Natural killer cell (primary cell): Measurements from ENCODE around the gene RPS13. TPM values are rescaled to one million over a fixed set of nuclear protein-coding genes. Genes with fewer than 3 reads are reported as not detected.
"Not testable (repeated sequence)": the region's sequence is repeated elsewhere in the genome, so short reads cannot be mapped to it uniquely, and the experiment has no call there.

Experiments
- ATAC-seq, 3 donors: fragments of 150-1000 bp in 2 of 3; fragments of 200-7000 bp in 1 of 3; cut with Tn5 transposase; 1 replicate in 1 of 3; 2 replicates in 2 of 3; pipeline ENCODE4 v1.10.0; 2021; ENCODE audit warnings: mild to moderate bottlenecking in 2 of 3, moderate library complexity in 2 of 3
- DNase-seq, 2 donors: peaks; one replicate each; pipeline versions ENCODE4 v3.0.0 to v3.0.0-alpha.2; 2013 to 2021; ENCODE audit warnings: mixed read lengths in 1 of 2
- H3K27ac ChIP-seq: one replicate; pipeline ENCODE4 v1.5.1; 2013; ENCODE audit warnings: mild to moderate bottlenecking, low read length
- H3K27me3 ChIP-seq: one replicate; pipeline ENCODE4 v1.6.1; 2013; ENCODE audit warnings: low read length; ENCODE audit not compliant: control insufficient read depth, insufficient read depth
- H3K36me3 ChIP-seq: one replicate; pipeline ENCODE4 v1.6.1; 2013; ENCODE audit warnings: low read length; ENCODE audit not compliant: control insufficient read depth, insufficient read depth
- H3K4me1 ChIP-seq: one replicate; pipeline ENCODE4 v1.6.1; 2013; ENCODE audit warnings: low read length; ENCODE audit not compliant: control insufficient read depth, insufficient read depth
- H3K4me3 ChIP-seq: one replicate; pipeline ENCODE4 v1.5.1; 2013; ENCODE audit warnings: low read length
- H3K9me3 ChIP-seq: one replicate; pipeline ENCODE4 v1.6.1; 2013; ENCODE audit warnings: low read length; ENCODE audit not compliant: control insufficient read depth, insufficient read depth
- H3K27ac Mint-ChIP-seq, 2 donors: one replicate each; pipeline ENCODE4 v1.8.0; 2022; ENCODE audit warnings: mild to moderate bottlenecking in 2 of 2, mixed read lengths in 2 of 2, moderate library complexity in 1 of 2
- H3K27me3 Mint-ChIP-seq, 2 donors: one replicate each; pipeline ENCODE4 v1.8.0; 2022; ENCODE audit warnings: low read depth in 2 of 2, mixed read lengths in 2 of 2
- H3K36me3 Mint-ChIP-seq: one replicate; pipeline ENCODE4 v1.8.0; 2022; ENCODE audit warnings: mixed read lengths
- H3K4me1 Mint-ChIP-seq, 2 donors: one replicate each; pipeline ENCODE4 v1.8.0; 2022; ENCODE audit warnings: mixed read lengths in 2 of 2
- H3K4me3 Mint-ChIP-seq: one replicate; pipeline ENCODE4 v1.8.0; 2022; ENCODE audit warnings: mild to moderate bottlenecking, moderate library complexity, mixed read lengths
- H3K9me3 Mint-ChIP-seq, 2 donors: one replicate each; pipeline ENCODE4 v1.8.0; 2022; ENCODE audit warnings: mixed read lengths in 2 of 2
- CTCF ChIP-seq: fragments of 200-600 bp; IDR thresholded peaks from one replicate; pipeline ENCODE4 v1.8.0; 2022; ENCODE audit warnings: antibody characterized with exemption
- WGBS: methylation state at CpG from one replicate; pipeline ENCODE4 v1.1.7; 2013; ENCODE audit warnings: missing lambda C conversion rate; ENCODE audit not compliant: insufficient coverage; 5-methylcytosine and 5-hydroxymethylcytosine counted together
- intact Hi-C: fragments of 100-400 bp; cut with micrococcal nuclease; formaldehyde crosslinking; loops from one replicate; pipeline ENCODE4 v1.14.2; 2022
- total RNA-seq, 4 donors: library from RNA; stranded (reverse); fragments of 120-200 nt in 1 of 4; gene quantifications; one replicate each; pipeline versions ENCODE4 v1.2.3 to v1.2.4, GENCODE V29; 2013 to 2022

Gene RPS13
- total RNA-seq, 3 donors from 2014 or later (not counting 1 experiment from before 2014, with no cell fraction given), result 579 to 685 (median 654) TPM

GRCh38 chr11:17067417-17067816 lies 10.1 kb downstream of the RPS13 start:
- no peak for ATAC-seq
- 94% methylated on average over 6 of the region's 6 CpGs for WGBS
- Histone ChIP-seq H3K4me1 (no peaks in the 10 kb centered on the region), H3K9me3 (no peaks in the 10 kb centered on the region), H3K27me3 (no peaks in the 10 kb centered on the region), H3K27ac (no peak overlapping the region), H3K36me3 (no peaks in the 10 kb centered on the region), H3K4me3 (no peak overlapping the region)
- Mint-ChIP-seq H3K4me1 (no peaks in the 10 kb centered on the region), H3K27ac (no peak overlapping the region), H3K27me3 (no peaks in the 10 kb centered on the region), H3K36me3 (no peaks in the 10 kb centered on the region), H3K9me3 (no peaks in the 10 kb centered on the region), H3K4me3 (no peak overlapping the region)
- TF ChIP-seq CTCF, result no peak
- intact Hi-C loops, result no loop called here
- DNase-seq, result no peak

GRCh38 chr11:17066691-17067090 lies 10.8 kb downstream of the RPS13 start:
- H3K36me3 Mint-ChIP-seq, result no peaks in the 10 kb centered on the region
- H3K4me1 ChIP-seq, result no peaks in the 10 kb centered on the region
- TF ChIP-seq CTCF, result no peak
- H3K27ac Mint-ChIP-seq, result no peak overlapping the region
- DNase-seq (no peak), ATAC-seq (no peak)
- H3K4me3 Mint-ChIP-seq, result no peak overlapping the region
- WGBS, result 100% methylated on average over 2 of the region's 2 CpGs
- H3K27me3 ChIP-seq, result no peaks in the 10 kb centered on the region
- H3K27ac ChIP-seq, result no peak overlapping the region
- H3K9me3 Mint-ChIP-seq, result no peaks in the 10 kb centered on the region
- intact Hi-C loops, result no loop called here
- H3K4me1 Mint-ChIP-seq, result no peaks in the 10 kb centered on the region
- H3K27me3 Mint-ChIP-seq, result no peaks in the 10 kb centered on the region
- H3K4me3 ChIP-seq, result no peak overlapping the region
- H3K36me3 ChIP-seq, result no peaks in the 10 kb centered on the region
- no peaks in the 10 kb centered on the region for H3K9me3 ChIP-seq

- Mint-ChIP-seq H3K36me3 (no peaks in the 10 kb centered on the region), H3K4me1 (no peaks in the 10 kb centered on the region), H3K27me3 (no peaks in the 10 kb centered on the region), H3K4me3 (no peak overlapping the region), H3K9me3 (no peaks in the 10 kb centered on the region), H3K27ac (no peak overlapping the region)
- peak in 1 of 2 donors; percentile 58 for DNase-seq
- no peak for TF ChIP-seq CTCF
- intact Hi-C loops, result loop anchor here (2.0 to 5.0 kb wide), 2 partner anchors 116 to 243 kb away; no protein-coding TSS in a partner anchor
- Histone ChIP-seq H3K27me3 (no peaks in the 10 kb centered on the region), H3K27ac (no peak overlapping the region), H3K9me3 (no peaks in the 10 kb centered on the region), H3K4me3 (no peak overlapping the region), H3K4me1 (no peaks in the 10 kb centered on the region), H3K36me3 (no peaks in the 10 kb centered on the region)
- WGBS, result 90% methylated on average over 3 of the region's 4 CpGs
- peak in 2 of 3 donors; percentile 57 to 76 for ATAC-seq
These were observed 14.1 kb downstream of the RPS13 start for GRCh38 chr11:17063171-17064002.

GRCh38 chr11:17051146-17051545 lies 26.3 kb downstream of the RPS13 start:
- H3K9me3 ChIP-seq, H3K36me3 ChIP-seq, intact Hi-C loops, H3K27ac Mint-ChIP-seq, H3K36me3 Mint-ChIP-seq, H3K9me3 Mint-ChIP-seq, DNase-seq, H3K27me3 ChIP-seq, H3K4me1 ChIP-seq, H3K27ac ChIP-seq, H3K4me3 Mint-ChIP-seq, H3K4me1 Mint-ChIP-seq, H3K4me3 ChIP-seq, H3K27me3 Mint-ChIP-seq, ATAC-seq: not testable (repeated sequence)
- 98% methylated on average over 20 of the region's 27 CpGs for WGBS

GRCh38 chr11:17048491-17048890 lies 29.0 kb downstream of the RPS13 start:
- DNase-seq, H3K9me3 Mint-ChIP-seq, H3K27ac ChIP-seq, H3K4me3 ChIP-seq, H3K4me1 ChIP-seq, H3K36me3 ChIP-seq, H3K4me1 Mint-ChIP-seq, intact Hi-C loops, H3K36me3 Mint-ChIP-seq, H3K27me3 ChIP-seq, H3K4me3 Mint-ChIP-seq, ATAC-seq, H3K27me3 Mint-ChIP-seq, H3K9me3 ChIP-seq, H3K27ac Mint-ChIP-seq: not testable (repeated sequence)
- WGBS, result 76% methylated on average over 4 of the region's 4 CpGs
